Suprapubic skin (tissue), 4 donors: Measurements from ENCODE around the gene P2RX7. TPM values are rescaled to one million over a fixed set of nuclear protein-coding genes. Genes with fewer than 3 reads are reported as not detected.
A peak's percentile ranks its signal among the peaks of the same experiment; 100 is the strongest.

Experiments
- DNase-seq, 2 donors: peaks; one replicate each; pipeline ENCODE4 v3.0.0-alpha.2; 2019; ENCODE audit warnings: low spot score in 2 of 2
- H3K27ac ChIP-seq: fragments of 200-600 bp; sonication (generic); one replicate; pipeline ENCODE4 v1.5.1; 2019
- H3K27me3 ChIP-seq: fragments of 200-600 bp; sonication (generic); one replicate; pipeline ENCODE4 v1.5.1; 2019
- H3K36me3 ChIP-seq: fragments of 200-600 bp; sonication (generic); one replicate; pipeline ENCODE4 v1.5.1; 2019
- H3K4me1 ChIP-seq: fragments of 200-600 bp; sonication (generic); one replicate; pipeline ENCODE4 v1.5.1; 2019
- H3K4me3 ChIP-seq: fragments of 200-600 bp; sonication (generic); one replicate; pipeline ENCODE4 v1.5.1; 2019; ENCODE audit warnings: mild to moderate bottlenecking
- H3K9me3 ChIP-seq: fragments of 200-600 bp; sonication (generic); one replicate; pipeline ENCODE4 v1.5.1; 2019
- EP300 ChIP-seq: sonication (generic); formaldehyde crosslinking; IDR thresholded peaks from one replicate; pipeline ENCODE4 v1.6.1; 2017; ENCODE audit warnings: antibody characterized with exemption
- POLR2A ChIP-seq, 2 donors: fragments of 450-650 bp; IDR thresholded peaks; one replicate each; pipeline ENCODE4 v1.6.1; 2017; ENCODE audit warnings: antibody characterized with exemption in 2 of 2, mild to moderate bottlenecking in 2 of 2, moderate library complexity in 2 of 2
- POLR2AphosphoS5 ChIP-seq, 3 donors: sonication (generic); formaldehyde crosslinking; IDR thresholded peaks; one replicate each; pipeline ENCODE4 v1.6.1; 2017; ENCODE audit warnings: antibody characterized with exemption in 3 of 3
- WGBS: methylation state at CpG from one replicate; pipeline ENCODE4 v1.1.5; 2018; 5-methylcytosine and 5-hydroxymethylcytosine counted together
- total RNA-seq, 4 donors: library from RNA; depleted of rRNA; stranded (reverse); fragments of >200 nt; gene quantifications; one replicate each; pipeline ENCODE4 v1.1.0, GENCODE V29; 2016
- TF ChIP-seq, protein P1 (sequence below), 2 donors: fragments of 200-600 bp in 1 of 2; fragments of 450-650 bp in 1 of 2; sonication (generic) in 1 of 2; IDR thresholded peaks; one replicate each; pipeline ENCODE4 v1.5.1; 2016 to 2019; ENCODE audit warnings: antibody characterized with exemption in 2 of 2, mild to moderate bottlenecking in 1 of 2, moderate library complexity in 1 of 2

Gene P2RX7
- total RNA-seq, 4 donors from 2014 or later, result 14.0 to 65.7 (median 19.2) TPM

DNA sequence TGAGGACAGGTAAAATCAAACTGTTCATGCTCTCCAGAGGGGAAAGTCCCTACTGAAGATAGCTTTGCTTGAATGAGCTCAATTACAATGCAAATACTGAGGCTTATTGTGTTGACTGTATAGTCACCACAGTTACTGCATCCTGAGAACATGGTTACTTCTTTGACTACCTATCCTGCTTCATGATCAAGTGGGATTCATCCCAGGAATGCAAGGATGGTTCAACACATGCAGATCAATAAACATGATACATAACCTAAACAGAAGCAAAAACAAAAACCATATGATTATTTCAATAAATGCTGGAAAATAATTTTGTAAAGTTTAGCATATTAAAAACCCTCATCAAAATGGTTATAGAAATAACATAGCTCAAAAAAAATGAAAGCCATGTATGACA lies 32.9 kb upstream of the P2RX7 start:
- Histone ChIP-seq H3K4me1 (peaks cover 12% of the 10 kb centered on the region), H3K27me3 (peaks cover 3% of the 10 kb centered on the region), H3K36me3 (no peaks in the 10 kb centered on the region), H3K9me3 (no peaks in the 10 kb centered on the region), H3K27ac (no peak overlapping the region), H3K4me3 (no peak overlapping the region)
- no peak for DNase-seq
- TF ChIP-seq POLR2AphosphoS5 (IDR thresholded peaks at IDR 0.05) (no peak), EP300 (no peak), POLR2A (IDR thresholded peaks at IDR 0.05) (no peak)
- TF ChIP-seq, protein P1, sequence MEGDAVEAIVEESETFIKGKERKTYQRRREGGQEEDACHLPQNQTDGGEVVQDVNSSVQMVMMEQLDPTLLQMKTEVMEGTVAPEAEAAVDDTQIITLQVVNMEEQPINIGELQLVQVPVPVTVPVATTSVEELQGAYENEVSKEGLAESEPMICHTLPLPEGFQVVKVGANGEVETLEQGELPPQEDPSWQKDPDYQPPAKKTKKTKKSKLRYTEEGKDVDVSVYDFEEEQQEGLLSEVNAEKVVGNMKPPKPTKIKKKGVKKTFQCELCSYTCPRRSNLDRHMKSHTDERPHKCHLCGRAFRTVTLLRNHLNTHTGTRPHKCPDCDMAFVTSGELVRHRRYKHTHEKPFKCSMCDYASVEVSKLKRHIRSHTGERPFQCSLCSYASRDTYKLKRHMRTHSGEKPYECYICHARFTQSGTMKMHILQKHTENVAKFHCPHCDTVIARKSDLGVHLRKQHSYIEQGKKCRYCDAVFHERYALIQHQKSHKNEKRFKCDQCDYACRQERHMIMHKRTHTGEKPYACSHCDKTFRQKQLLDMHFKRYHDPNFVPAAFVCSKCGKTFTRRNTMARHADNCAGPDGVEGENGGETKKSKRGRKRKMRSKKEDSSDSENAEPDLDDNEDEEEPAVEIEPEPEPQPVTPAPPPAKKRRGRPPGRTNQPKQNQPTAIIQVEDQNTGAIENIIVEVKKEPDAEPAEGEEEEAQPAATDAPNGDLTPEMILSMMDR (IDR thresholded peaks at IDR 0.05), result no peak

DNA sequence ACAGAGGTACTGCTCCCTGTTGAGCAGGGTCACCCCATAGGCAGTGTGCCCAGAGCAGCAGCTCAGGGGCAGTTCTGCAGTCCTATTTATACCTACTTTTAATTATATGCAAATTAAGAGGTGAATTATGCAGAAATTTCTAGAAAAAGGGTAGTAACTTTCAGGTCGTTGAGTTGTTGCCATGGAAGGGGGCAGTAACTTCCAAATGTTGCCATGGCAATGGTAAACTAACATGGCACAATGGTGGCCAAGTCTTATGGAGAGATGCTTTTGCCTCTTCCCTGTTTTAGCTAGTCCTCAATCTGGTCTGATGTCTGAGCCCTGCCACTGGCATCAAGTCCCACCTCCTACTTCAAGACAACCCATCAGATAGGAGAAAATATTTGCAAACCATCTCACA lies 30.4 kb upstream of the P2RX7 start:
- Histone ChIP-seq H3K4me1 (no peaks in the 10 kb centered on the region), H3K9me3 (no peaks in the 10 kb centered on the region), H3K27ac (no peak overlapping the region), H3K27me3 (no peaks in the 10 kb centered on the region), H3K36me3 (no peaks in the 10 kb centered on the region), H3K4me3 (no peak overlapping the region)
- WGBS, result 14% methylated on average over 1 of the region's 1 CpG
- no peak for DNase-seq
- TF ChIP-seq, protein P1 (IDR thresholded peaks at IDR 0.05), result no peak
- TF ChIP-seq POLR2A (IDR thresholded peaks at IDR 0.05) (no peak), EP300 (no peak), POLR2AphosphoS5 (IDR thresholded peaks at IDR 0.05) (no peak)

DNA sequence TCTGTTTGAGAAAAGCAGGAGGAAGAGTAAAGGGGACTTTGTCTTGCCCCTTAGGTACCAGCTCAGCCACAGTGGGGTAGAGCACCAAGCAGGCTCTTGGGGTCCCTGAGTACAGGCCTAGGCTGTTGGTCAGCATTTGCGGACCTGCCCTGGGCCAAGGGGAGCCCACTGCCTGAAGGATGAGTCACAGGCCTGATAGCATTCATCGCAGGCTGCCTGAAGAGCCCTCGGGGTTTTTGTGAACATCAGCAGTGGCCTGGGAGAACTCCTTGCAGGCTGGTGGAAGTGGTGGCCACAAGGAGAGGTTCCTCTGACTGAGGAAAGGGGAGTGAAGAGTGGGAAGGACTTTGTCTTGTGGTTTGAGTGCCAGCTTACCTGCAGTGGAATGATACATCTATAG lies 25.0 kb upstream of the P2RX7 start:
- H3K36me3 ChIP-seq, result no peaks in the 10 kb centered on the region
- TF ChIP-seq EP300, result no peak
- no peak for TF ChIP-seq POLR2AphosphoS5 (IDR thresholded peaks at IDR 0.05)
- TF ChIP-seq, protein P1 (IDR thresholded peaks at IDR 0.05), result no peak
- TF ChIP-seq POLR2A (IDR thresholded peaks at IDR 0.05), result no peak
- H3K27ac ChIP-seq, result no peak overlapping the region
- no peak overlapping the region for H3K4me3 ChIP-seq
- no peaks in the 10 kb centered on the region for H3K9me3 ChIP-seq
- no peak for DNase-seq
- H3K4me1 ChIP-seq, result no peaks in the 10 kb centered on the region
- WGBS, result 80% methylated on average over 1 of the region's 3 CpGs
- H3K27me3 ChIP-seq, result no peaks in the 10 kb centered on the region

DNA sequence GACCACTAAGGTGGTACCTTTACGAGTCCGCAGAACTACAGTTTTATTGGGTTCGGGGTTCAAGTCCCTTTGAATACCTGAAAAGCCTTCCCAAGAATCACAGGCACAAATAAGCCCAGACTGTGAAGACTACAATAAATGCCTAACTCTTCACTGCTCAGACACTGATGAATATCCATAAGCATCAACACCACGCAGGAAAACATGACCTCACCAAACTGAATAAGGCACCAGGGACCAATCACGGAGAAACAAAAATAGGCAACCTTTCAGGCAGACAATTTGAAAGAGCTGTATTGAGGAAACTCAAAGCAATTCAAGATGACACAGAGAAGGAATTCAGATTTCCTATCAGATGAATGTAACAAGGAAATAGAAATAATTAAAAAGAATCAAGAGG lies 24.2 kb upstream of the P2RX7 start:
- Histone ChIP-seq H3K9me3 (no peaks in the 10 kb centered on the region), H3K27ac (no peak overlapping the region), H3K36me3 (no peaks in the 10 kb centered on the region), H3K4me1 (no peaks in the 10 kb centered on the region), H3K4me3 (no peak overlapping the region), H3K27me3 (no peaks in the 10 kb centered on the region)
- DNase-seq, result no peak
- TF ChIP-seq EP300 (no peak), POLR2AphosphoS5 (IDR thresholded peaks at IDR 0.05) (no peak), POLR2A (IDR thresholded peaks at IDR 0.05) (no peak)
- TF ChIP-seq, protein P1 (IDR thresholded peaks at IDR 0.05), result no peak
- 63% methylated on average over 5 of the region's 5 CpGs for WGBS

DNA sequence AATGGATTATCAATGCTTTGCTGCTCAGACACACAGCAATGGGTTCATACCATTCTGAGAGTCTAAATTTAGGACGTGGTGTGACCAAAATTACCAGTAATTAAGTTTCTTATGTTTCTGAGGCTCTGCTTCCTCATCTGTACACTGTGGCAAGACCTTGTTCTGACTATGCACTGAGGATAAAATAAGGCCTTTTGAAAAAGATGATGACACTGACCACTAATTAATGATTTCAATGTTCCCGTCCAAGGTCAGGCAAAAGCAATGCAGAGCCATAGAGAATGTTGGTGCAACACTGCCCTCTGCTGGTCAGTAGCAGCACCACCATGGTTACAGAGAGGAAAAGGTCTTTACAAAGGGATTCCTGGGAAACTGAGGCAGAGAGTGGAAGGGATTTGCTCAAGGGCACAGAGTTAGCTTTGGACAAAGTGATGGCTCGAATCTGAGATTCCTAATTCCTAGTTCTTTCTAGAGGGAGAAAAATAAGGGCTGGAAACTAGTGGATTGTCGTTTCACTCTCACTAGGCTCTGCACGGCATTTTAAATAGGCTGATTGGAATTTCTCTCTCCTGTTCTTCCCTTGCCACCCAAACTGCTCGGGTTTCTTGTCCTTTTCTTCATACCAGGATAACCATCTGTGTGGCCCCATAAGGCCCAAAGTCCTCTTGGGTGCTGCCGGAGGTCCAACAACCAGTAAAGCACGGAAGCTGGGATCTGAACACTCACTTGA lies 22.3 kb upstream of the P2RX7 start:
- H3K4me1 ChIP-seq, result no peaks in the 10 kb centered on the region
- no peak overlapping the region for H3K4me3 ChIP-seq
- H3K27me3 ChIP-seq, result no peaks in the 10 kb centered on the region
- H3K9me3 ChIP-seq, result no peaks in the 10 kb centered on the region
- DNase-seq, result no peak
- WGBS, result 58% methylated on average over 8 of the region's 8 CpGs
- H3K27ac ChIP-seq, result no peak overlapping the region
- TF ChIP-seq POLR2A (IDR thresholded peaks at IDR 0.05) (no peak), POLR2AphosphoS5 (IDR thresholded peaks at IDR 0.05) (no peak), EP300 (no peak)
- TF ChIP-seq, protein P1 (IDR thresholded peaks at IDR 0.05), result peak; percentile 87 to 93
- no peaks in the 10 kb centered on the region for H3K36me3 ChIP-seq
